Trophoblast cell (in vitro differentiated cells and primary cell): ENCODE measurements around the gene FRMPD1.

Experiments
- DNase-seq, 2 donors: peaks; one replicate each; pipeline ENCODE4 v3.0.0-alpha.2; 2016
- H2AFZ ChIP-seq: 2 replicates; pipeline ENCODE4 v1.6.1; 2013; ENCODE audit warnings: low read length, moderate library complexity, mild to moderate bottlenecking; ENCODE audit not compliant: insufficient read depth, poor library complexity
- H2AK5ac ChIP-seq: 2 replicates; pipeline ENCODE4 v1.6.1; 2013; ENCODE audit warnings: mild to moderate bottlenecking, low read length
- H2BK120ac ChIP-seq: 2 replicates; pipeline ENCODE4 v1.6.1; 2013; ENCODE audit warnings: low read length, mild to moderate bottlenecking, moderate library complexity; ENCODE audit not compliant: insufficient read depth, poor library complexity
- H2BK12ac ChIP-seq: 2 replicates; pipeline ENCODE4 v1.6.1; 2013; ENCODE audit warnings: mild to moderate bottlenecking, low read length, moderate library complexity
- H2BK5ac ChIP-seq: 2 replicates; pipeline ENCODE4 v1.6.1; 2013; ENCODE audit warnings: low read length, low read depth, moderate library complexity, mild to moderate bottlenecking; ENCODE audit not compliant: poor library complexity
- H3K14ac ChIP-seq: 2 replicates; pipeline ENCODE4 v1.6.1; 2013; ENCODE audit warnings: mild to moderate bottlenecking, low read length
- H3K18ac ChIP-seq: 2 replicates; pipeline ENCODE4 v1.6.1; 2013; ENCODE audit warnings: mild to moderate bottlenecking, low read length
- H3K23ac ChIP-seq: 2 replicates; pipeline ENCODE4 v1.6.1; 2013; ENCODE audit warnings: low read length
- H3K27ac ChIP-seq: 2 replicates; pipeline ENCODE4 v1.5.1; 2013; ENCODE audit warnings: low read depth, mild to moderate bottlenecking, inconsistent platforms, low read length, moderate library complexity
- H3K27me3 ChIP-seq: 2 replicates; pipeline ENCODE4 v1.6.1; 2013; ENCODE audit warnings: inconsistent platforms, mild to moderate bottlenecking, low read length, moderate library complexity; ENCODE audit not compliant: insufficient read depth
- H3K36me3 ChIP-seq, 2 experiments: 1 replicate in 1 of 2; 2 replicates in 1 of 2; pipeline ENCODE4 v1.6.1; 2013; ENCODE audit warnings: low read length in 2 of 2, mild to moderate bottlenecking in 2 of 2, moderate library complexity in 1 of 2; ENCODE audit not compliant: insufficient read depth in 2 of 2, control insufficient read depth in 1 of 2
- H3K4ac ChIP-seq: 2 replicates; pipeline ENCODE4 v1.6.1; 2013; ENCODE audit warnings: low read depth, mild to moderate bottlenecking, low read length, moderate library complexity
- H3K4me1 ChIP-seq, 2 experiments: 1 replicate in 1 of 2; 2 replicates in 1 of 2; pipeline ENCODE4 v1.6.1; 2013; ENCODE audit warnings: low read length in 2 of 2, mild to moderate bottlenecking in 2 of 2, moderate library complexity in 1 of 2; ENCODE audit not compliant: insufficient read depth in 2 of 2, control insufficient read depth in 1 of 2
- H3K4me2 ChIP-seq: 2 replicates; pipeline ENCODE4 v1.6.1; 2013; ENCODE audit warnings: inconsistent platforms, mild to moderate bottlenecking, low read length, moderate library complexity
- H3K4me3 ChIP-seq: 2 replicates; pipeline ENCODE4 v1.5.1; 2013; ENCODE audit warnings: mild to moderate bottlenecking, low read depth, low read length, inconsistent platforms
- H3K79me1 ChIP-seq: one replicate; pipeline ENCODE4 v1.6.1; 2013; ENCODE audit warnings: low read length
- H3K79me2 ChIP-seq: 2 replicates; pipeline ENCODE4 v1.6.1; 2013; ENCODE audit warnings: low read length, mild to moderate bottlenecking; ENCODE audit not compliant: control insufficient read depth, insufficient read depth, poor library complexity
- H3K9ac ChIP-seq: 2 replicates; pipeline ENCODE4 v1.6.1; 2013; ENCODE audit warnings: mild to moderate bottlenecking, low read length
- H3K9me3 ChIP-seq: 2 replicates; pipeline ENCODE4 v1.6.1; 2013; ENCODE audit warnings: low read depth, mild to moderate bottlenecking, control low read depth, inconsistent platforms, low read length; ENCODE audit not compliant: insufficient read depth
- H4K12ac ChIP-seq: 2 replicates; pipeline ENCODE4 v1.6.1; 2013; ENCODE audit warnings: low read depth, mild to moderate bottlenecking, low read length, moderate library complexity
- H4K8ac ChIP-seq: 2 replicates; pipeline ENCODE4 v1.6.1; 2013; ENCODE audit warnings: low read depth, mild to moderate bottlenecking, low read length, moderate library complexity
- H4K91ac ChIP-seq: one replicate; pipeline ENCODE4 v1.6.1; 2013; ENCODE audit warnings: low read depth, mild to moderate bottlenecking, low read length, moderate library complexity
- WGBS: extraction: QIAGEN DNeasy Blood & Tissue Kit; methylation state at CpG from one replicate; pipeline ENCODE4 v1.1.7; 2013; ENCODE audit warnings: missing lambda C conversion rate; ENCODE audit not compliant: insufficient read length, insufficient coverage; ENCODE audit errors: extremely low coverage; 5-methylcytosine and 5-hydroxymethylcytosine counted together

The FRMPD1 gene

GRCh38 chr9:37676411-37676830 is 25.7 kb downstream of the FRMPD1 start:
- Histone ChIP-seq H3K9me3 (no peaks in the 10 kb centered on the region), H4K12ac (no peak overlapping the region), H3K4ac (no peak overlapping the region), H3K9ac (no peak overlapping the region), H2BK120ac (no peak overlapping the region), H2BK12ac (no peak overlapping the region), H2BK5ac (no peak overlapping the region), H4K8ac (no peak overlapping the region), H3K79me2 (no peaks in the 10 kb centered on the region), H3K4me3 (no peak overlapping the region), H3K23ac (no peak overlapping the region), H3K36me3 (no peaks in the 10 kb centered on the region), H3K14ac (no peak overlapping the region), H3K27me3 (peaks cover 2% of the 10 kb centered on the region), H3K79me1 (no peaks in the 10 kb centered on the region), H3K27ac (no peak overlapping the region), H3K4me1 (no peaks in the 10 kb centered on the region), H2AK5ac (no peak overlapping the region), H4K91ac (no peak overlapping the region), H3K4me2 (no peak overlapping the region), H2AFZ (no peak overlapping the region), H3K18ac (no peak overlapping the region)
- no peak for DNase-seq
- WGBS: no CpG with 5 or more reads among the region's 11 CpGs

- no peak overlapping the region for H3K9ac ChIP-seq
- DNase-seq: no peak
- no peak overlapping the region for H3K14ac ChIP-seq
- H4K12ac ChIP-seq: no peak overlapping the region
- no peak overlapping the region for H2BK12ac ChIP-seq
- no peak overlapping the region for H4K91ac ChIP-seq
- no CpG with 5 or more reads among the region's 2 CpGs for WGBS
- H2BK120ac ChIP-seq: no peak overlapping the region
- H3K18ac ChIP-seq: no peak overlapping the region
- H2AFZ ChIP-seq: no peak overlapping the region
- H3K79me1 ChIP-seq: no peaks in the 10 kb centered on the region
- H2AK5ac ChIP-seq: no peak overlapping the region
- H3K27ac ChIP-seq: no peak overlapping the region
- no peak overlapping the region for H4K8ac ChIP-seq
- peaks cover 2% of the 10 kb centered on the region for H3K27me3 ChIP-seq
- no peaks in the 10 kb centered on the region for H3K4me1 ChIP-seq
- no peak overlapping the region for H3K4me2 ChIP-seq
- H2BK5ac ChIP-seq: no peak overlapping the region
- H3K79me2 ChIP-seq: no peaks in the 10 kb centered on the region
- H3K4ac ChIP-seq: no peak overlapping the region
- H3K23ac ChIP-seq: no peak overlapping the region
- no peaks in the 10 kb centered on the region for H3K9me3 ChIP-seq
- H3K4me3 ChIP-seq: no peak overlapping the region
- H3K36me3 ChIP-seq: no peaks in the 10 kb centered on the region
Observed at GRCh38 chr9:37677435-37677834, 26.7 kb downstream of the FRMPD1 start.

- no peak overlapping the region for H4K12ac ChIP-seq
- no peak overlapping the region for H4K8ac ChIP-seq
- no peaks in the 10 kb centered on the region for H3K79me1 ChIP-seq
- H3K79me2 ChIP-seq: no peaks in the 10 kb centered on the region
- H2BK120ac ChIP-seq: no peak overlapping the region
- H3K27me3 ChIP-seq: peaks cover 2% of the 10 kb centered on the region
- H3K9ac ChIP-seq: no peak overlapping the region
- H3K36me3 ChIP-seq: no peaks in the 10 kb centered on the region
- H2AFZ ChIP-seq: no peak overlapping the region
- no peak overlapping the region for H2AK5ac ChIP-seq
- WGBS: no CpG with 5 or more reads among the region's 1 CpG
- no peak overlapping the region for H3K4ac ChIP-seq
- H3K18ac ChIP-seq: no peak overlapping the region
- no peak overlapping the region for H3K14ac ChIP-seq
- no peak overlapping the region for H4K91ac ChIP-seq
- no peak overlapping the region for H3K23ac ChIP-seq
- H3K4me1 ChIP-seq: no peaks in the 10 kb centered on the region
- H3K9me3 ChIP-seq: no peaks in the 10 kb centered on the region
- H2BK5ac ChIP-seq: no peak overlapping the region
- no peak for DNase-seq
- no peak overlapping the region for H3K4me3 ChIP-seq
- H3K27ac ChIP-seq: no peak overlapping the region
- H3K4me2 ChIP-seq: no peak overlapping the region
- no peak overlapping the region for H2BK12ac ChIP-seq
Observed at GRCh38 chr9:37678789-37679273, 28.1 kb downstream of the FRMPD1 start.

- Histone ChIP-seq H4K8ac (no peak overlapping the region), H3K4me2 (no peak overlapping the region), H3K18ac (no peak overlapping the region), H4K12ac (no peak overlapping the region), H3K36me3 (no peaks in the 10 kb centered on the region), H4K91ac (no peak overlapping the region), H3K4me1 (no peaks in the 10 kb centered on the region), H2BK120ac (no peak overlapping the region), H2BK5ac (no peak overlapping the region), H3K27ac (no peak overlapping the region), H2AK5ac (no peak overlapping the region), H3K79me1 (no peaks in the 10 kb centered on the region), H3K14ac (no peak overlapping the region), H3K79me2 (no peaks in the 10 kb centered on the region), H3K4me3 (no peak overlapping the region), H2BK12ac (no peak overlapping the region), H3K23ac (no peak overlapping the region), H3K4ac (no peak overlapping the region), H3K9ac (no peak overlapping the region), H2AFZ (no peak overlapping the region), H3K27me3 (peaks cover 2% of the 10 kb centered on the region), H3K9me3 (no peaks in the 10 kb centered on the region)
- WGBS: no CpG with 5 or more reads among the region's 8 CpGs
- DNase-seq: no peak
Observed at GRCh38 chr9:37679649-37680402, 29.1 kb downstream of the FRMPD1 start.
